Astrocyte (in vitro differentiated cells and primary cell): ENCODE results near the gene RMI2.

Source experiments
- EZH2 ChIP-seq: IDR thresholded peaks from 2 replicates; pipeline ENCODE4 v1.6.1; 2012; ENCODE audit warnings: mild to moderate bottlenecking, low read length, inconsistent platforms; ENCODE audit not compliant: insufficient read depth
- TF ChIP-seq, protein P1 (sequence below): IDR thresholded peaks from 2 replicates; pipeline ENCODE4 v1.5.1; 2011; ENCODE audit warnings: low read depth, mild to moderate bottlenecking, inconsistent platforms, low read length, moderate library complexity; ENCODE audit not compliant: insufficient read depth

DNA sequence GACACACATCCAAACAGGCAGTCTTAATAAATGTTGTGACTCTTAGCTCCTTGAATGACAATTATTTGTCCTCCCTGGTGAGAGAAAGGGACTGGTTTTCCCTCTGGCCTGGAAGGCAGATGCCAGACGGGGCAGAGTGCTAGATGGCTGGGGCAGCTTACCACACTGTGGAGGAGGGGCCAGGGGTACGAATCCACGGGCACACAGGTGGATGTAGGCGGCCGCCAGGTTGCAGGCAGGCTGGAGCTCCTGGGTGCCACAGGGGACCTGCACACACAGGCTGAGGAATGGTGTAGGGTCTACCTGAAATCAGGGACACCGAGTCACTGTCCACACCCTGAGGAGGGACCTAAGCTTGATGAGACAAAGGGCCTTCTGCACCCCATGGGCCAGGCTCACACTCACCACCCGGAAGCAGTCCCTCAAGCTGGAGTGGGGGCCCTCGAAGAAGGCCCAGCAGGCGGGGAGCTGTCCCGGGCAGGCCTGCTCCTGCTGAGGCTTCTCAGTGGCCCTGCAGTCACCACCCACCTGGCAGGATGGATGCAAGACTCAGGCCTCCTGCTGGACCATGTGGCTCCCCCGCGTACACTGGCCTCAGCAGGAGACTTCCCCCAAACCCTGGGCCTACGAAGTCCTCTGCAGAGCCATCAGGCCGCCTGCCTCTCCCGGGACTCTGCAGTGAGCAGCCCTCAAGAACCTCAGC lies 38.4 kb downstream of the RMI2 start:
- TF ChIP-seq, protein P1, sequence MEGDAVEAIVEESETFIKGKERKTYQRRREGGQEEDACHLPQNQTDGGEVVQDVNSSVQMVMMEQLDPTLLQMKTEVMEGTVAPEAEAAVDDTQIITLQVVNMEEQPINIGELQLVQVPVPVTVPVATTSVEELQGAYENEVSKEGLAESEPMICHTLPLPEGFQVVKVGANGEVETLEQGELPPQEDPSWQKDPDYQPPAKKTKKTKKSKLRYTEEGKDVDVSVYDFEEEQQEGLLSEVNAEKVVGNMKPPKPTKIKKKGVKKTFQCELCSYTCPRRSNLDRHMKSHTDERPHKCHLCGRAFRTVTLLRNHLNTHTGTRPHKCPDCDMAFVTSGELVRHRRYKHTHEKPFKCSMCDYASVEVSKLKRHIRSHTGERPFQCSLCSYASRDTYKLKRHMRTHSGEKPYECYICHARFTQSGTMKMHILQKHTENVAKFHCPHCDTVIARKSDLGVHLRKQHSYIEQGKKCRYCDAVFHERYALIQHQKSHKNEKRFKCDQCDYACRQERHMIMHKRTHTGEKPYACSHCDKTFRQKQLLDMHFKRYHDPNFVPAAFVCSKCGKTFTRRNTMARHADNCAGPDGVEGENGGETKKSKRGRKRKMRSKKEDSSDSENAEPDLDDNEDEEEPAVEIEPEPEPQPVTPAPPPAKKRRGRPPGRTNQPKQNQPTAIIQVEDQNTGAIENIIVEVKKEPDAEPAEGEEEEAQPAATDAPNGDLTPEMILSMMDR: no peak
- no peak for TF ChIP-seq EZH2
